Upper lobe of left lung (tissue), 6 donors: ENCODE measurements around the gene RIPK3. TPM values are rescaled to one million over a fixed set of nuclear protein-coding genes. Genes with fewer than 3 reads are reported as not detected.
A peak's percentile ranks its signal among the peaks of the same experiment; 100 is the strongest.

ENCODE experiments used
- ATAC-seq, 2 donors: fragments of 200-7000 bp; cut with Tn5 transposase; one replicate each; pipeline ENCODE4 v1.9.1; 2022; ENCODE audit warnings: mild to moderate bottlenecking in 2 of 2, moderate library complexity in 2 of 2; ENCODE audit not compliant: low FRiP score in 2 of 2
- DNase-seq, 2 donors: peaks; one replicate each; pipeline ENCODE4 v3.0.0-alpha.2; 2019 to 2020
- H3K27ac ChIP-seq, 4 donors: fragments of 200-600 bp; sonication (generic); one replicate each; pipeline ENCODE4 v1.5.1; 2016 to 2019
- H3K27me3 ChIP-seq, 4 donors: fragments of 200-600 bp; sonication (generic); one replicate each; pipeline ENCODE4 v1.5.1; 2017 to 2019
- H3K36me3 ChIP-seq, 4 donors: fragments of 200-600 bp; sonication (generic); one replicate each; pipeline ENCODE4 v1.5.1; 2016 to 2019
- H3K4me1 ChIP-seq, 4 donors: fragments of 200-600 bp; sonication (generic); one replicate each; pipeline ENCODE4 v1.5.1; 2018 to 2019
- H3K4me3 ChIP-seq, 4 donors: fragments of 200-600 bp; sonication (generic); one replicate each; pipeline ENCODE4 v1.5.1; 2017 to 2019; ENCODE audit warnings: mild to moderate bottlenecking in 2 of 4, moderate library complexity in 1 of 4
- H3K9me3 ChIP-seq, 4 donors: fragments of 200-600 bp; sonication (generic); one replicate each; pipeline ENCODE4 v1.5.1; 2018 to 2019
- EP300 ChIP-seq, 4 donors: sonication (generic); formaldehyde crosslinking; IDR thresholded peaks; one replicate each; pipeline ENCODE4 v1.5.1; 2017; ENCODE audit warnings: antibody characterized with exemption in 4 of 4, control low read depth in 2 of 4
- POLR2A ChIP-seq, 4 donors: fragments of 450-650 bp; IDR thresholded peaks; one replicate each; pipeline ENCODE4 v1.5.1; 2016 to 2017; ENCODE audit warnings: antibody characterized with exemption in 4 of 4, mild to moderate bottlenecking in 2 of 4
- POLR2AphosphoS5 ChIP-seq, 2 donors: sonication (generic); formaldehyde crosslinking; IDR thresholded peaks; one replicate each; pipeline ENCODE4 v1.5.1; 2017; ENCODE audit warnings: antibody characterized with exemption in 2 of 2
- WGBS, 2 donors: methylation state at CpG; one replicate each; pipeline ENCODE4 v1.1.5; 2017 to 2018; 5-methylcytosine and 5-hydroxymethylcytosine counted together
- total RNA-seq, 6 donors: library from RNA; depleted of rRNA in 4 of 6; stranded (reverse); fragments of >200 nt in 4 of 6; gene quantifications; one replicate each; pipeline versions ENCODE4 v1.1.0 to v1.2.1, GENCODE V29; 2016 to 2021
- TF ChIP-seq, protein P1 (sequence below), 6 experiments: fragments of 450-650 bp in 4 of 6; fragments of 200-600 bp in 2 of 6; sonication (generic) in 2 of 6; IDR thresholded peaks; one replicate each; pipeline ENCODE4 v1.5.1; 2016 to 2019; ENCODE audit warnings: antibody characterized with exemption in 6 of 6
- donor health status: DM: no; HTN: no; CAD: no; lungs with moderate emphysema.
- donor health status: DM: no; HTN: yes; CAD: no; lungs with severe emphysema.

Gene RIPK3
- total RNA-seq, 6 donors from 2014 or later, result 16.1 to 92.2 (median 29.1) TPM

DNA sequence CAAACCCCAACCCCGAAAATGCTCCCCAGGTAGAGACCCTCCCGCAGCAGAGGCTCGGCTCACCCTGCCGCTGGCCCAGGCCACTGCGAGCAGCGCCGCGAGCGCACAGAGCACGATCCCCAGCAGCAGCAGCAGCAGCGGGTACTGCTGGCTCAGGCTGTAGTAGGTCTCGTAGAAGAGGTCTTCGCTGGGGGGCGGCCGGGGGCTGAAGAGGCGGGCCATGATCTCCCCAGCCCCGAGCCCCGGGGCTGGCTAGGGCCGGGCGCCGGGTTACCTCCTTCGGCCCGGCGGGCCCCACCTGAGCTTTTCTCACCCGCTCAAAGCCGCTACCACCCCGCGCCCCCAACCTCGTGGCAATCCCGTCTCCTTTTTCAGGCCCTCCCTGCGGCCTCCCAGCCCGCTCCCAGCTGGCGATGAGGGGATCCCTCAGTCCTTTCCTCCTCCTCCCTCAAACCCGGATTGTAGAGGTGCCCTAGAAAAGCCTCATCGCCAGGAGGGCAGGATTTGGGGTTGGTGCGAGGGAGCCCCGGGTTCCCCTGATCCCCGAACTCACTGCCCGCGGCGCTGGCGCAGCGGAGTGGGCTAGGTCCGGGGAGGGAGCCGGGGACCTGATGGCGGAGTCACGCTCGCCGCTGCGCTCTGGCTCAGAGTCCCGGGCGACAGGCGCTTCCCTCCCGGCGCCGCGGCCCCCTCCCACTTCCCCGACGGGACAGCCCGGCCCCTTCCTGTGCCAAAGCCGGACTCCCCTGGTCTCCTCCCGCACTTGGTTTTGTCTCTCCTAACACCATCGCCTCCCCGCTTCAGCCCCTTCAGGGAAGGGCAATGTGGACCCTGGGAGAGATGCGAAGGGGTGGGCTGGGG lies 5.1 kb downstream of the RIPK3 start, which contains the start of gene ADCY4:
Gene ADCY4, minus strand, starts transcription at position 641 of the 861 bp plus-strand sequence. Its CDS starts 419 bp downstream, at position 222.
- peak in 1 of 2 donors; percentile 25 for ATAC-seq
- Histone ChIP-seq H3K27ac (peak within 1 kb of the TSS; percentile 64 to 89 (median 86)), H3K27me3 (peaks cover 0 to 8% (median 0%) of the 10 kb centered on the region in 4 donors), H3K4me3 (peak within 1 kb of the TSS; percentile 6 to 55 (median 52)), H3K4me1 (peaks cover 52 to 78% (median 61%) of the 10 kb centered on the region in 4 donors), H3K36me3 (peaks cover 0 to 11% (median 3%) of the 10 kb centered on the region in 4 donors), H3K9me3 (no peaks in the 10 kb centered on the region)
- 7 to 20% methylated on average over 17 to 55 of the region's 65 CpGs for WGBS, 2 donors
- peak in 3 of 4 donors; percentile 34 to 58 (median 56) for TF ChIP-seq POLR2A (IDR thresholded peaks at IDR 0.05)
- TF ChIP-seq POLR2AphosphoS5 (IDR thresholded peaks at IDR 0.05), result peak; percentile 62 to 79
- no peak for TF ChIP-seq EP300 (IDR thresholded peaks at IDR 0.05)
- TF ChIP-seq, protein P1, sequence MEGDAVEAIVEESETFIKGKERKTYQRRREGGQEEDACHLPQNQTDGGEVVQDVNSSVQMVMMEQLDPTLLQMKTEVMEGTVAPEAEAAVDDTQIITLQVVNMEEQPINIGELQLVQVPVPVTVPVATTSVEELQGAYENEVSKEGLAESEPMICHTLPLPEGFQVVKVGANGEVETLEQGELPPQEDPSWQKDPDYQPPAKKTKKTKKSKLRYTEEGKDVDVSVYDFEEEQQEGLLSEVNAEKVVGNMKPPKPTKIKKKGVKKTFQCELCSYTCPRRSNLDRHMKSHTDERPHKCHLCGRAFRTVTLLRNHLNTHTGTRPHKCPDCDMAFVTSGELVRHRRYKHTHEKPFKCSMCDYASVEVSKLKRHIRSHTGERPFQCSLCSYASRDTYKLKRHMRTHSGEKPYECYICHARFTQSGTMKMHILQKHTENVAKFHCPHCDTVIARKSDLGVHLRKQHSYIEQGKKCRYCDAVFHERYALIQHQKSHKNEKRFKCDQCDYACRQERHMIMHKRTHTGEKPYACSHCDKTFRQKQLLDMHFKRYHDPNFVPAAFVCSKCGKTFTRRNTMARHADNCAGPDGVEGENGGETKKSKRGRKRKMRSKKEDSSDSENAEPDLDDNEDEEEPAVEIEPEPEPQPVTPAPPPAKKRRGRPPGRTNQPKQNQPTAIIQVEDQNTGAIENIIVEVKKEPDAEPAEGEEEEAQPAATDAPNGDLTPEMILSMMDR (IDR thresholded peaks at IDR 0.05), result no peak
- peak in 1 of 2 donors; percentile 89 for DNase-seq

DNA sequence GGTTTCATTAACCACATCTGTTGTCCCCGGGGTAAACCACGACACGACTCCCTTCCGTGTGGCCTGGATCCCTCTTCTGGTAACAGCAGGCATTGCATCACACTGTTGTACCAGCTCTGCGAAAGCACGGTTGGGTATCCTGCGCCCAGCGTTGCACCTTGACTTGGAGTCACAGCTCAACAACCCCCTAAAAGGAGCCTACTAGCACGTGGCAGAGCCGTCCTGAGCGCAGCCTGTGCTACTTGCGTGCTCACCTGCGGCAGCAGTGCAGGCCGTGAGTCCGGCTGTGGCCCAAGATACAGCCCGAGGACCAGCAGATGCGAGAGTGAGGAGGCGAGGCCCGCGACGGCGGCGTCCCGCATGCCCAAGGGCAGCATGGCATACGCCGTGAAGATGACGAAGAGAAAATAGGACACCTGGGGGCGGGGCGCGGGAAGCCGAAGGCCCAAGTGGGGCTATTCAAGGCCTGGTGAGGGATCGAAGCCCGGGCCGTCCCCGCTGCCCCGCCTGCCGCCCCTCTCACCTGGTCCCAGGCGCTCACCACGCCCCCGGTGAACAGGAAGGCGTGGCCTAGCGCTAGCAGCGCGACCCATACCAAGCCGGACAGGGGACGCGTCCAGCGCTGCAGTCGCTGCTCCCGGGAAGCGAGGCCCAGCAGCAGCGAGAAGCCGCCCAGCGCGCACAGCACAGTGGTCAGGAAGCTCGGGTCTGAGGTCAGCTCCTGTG lies 7.4 kb downstream of the RIPK3 start:
- H3K36me3 ChIP-seq, result peaks cover 0 to 10% (median 2%) of the 10 kb centered on the region in 4 donors
- peak overlapping the region in 2 of 4 donors; percentile 53 to 89 for H3K27ac ChIP-seq
- TF ChIP-seq POLR2AphosphoS5 (IDR thresholded peaks at IDR 0.05), result peak; percentile 17 to 58
- TF ChIP-seq EP300 (IDR thresholded peaks at IDR 0.05), result no peak
- no peak for TF ChIP-seq POLR2A (IDR thresholded peaks at IDR 0.05)
- TF ChIP-seq, protein P1 (IDR thresholded peaks at IDR 0.05), result peak; percentile 70 to 85 (median 82)
- WGBS, 2 donors, result 29 to 32% methylated on average over 41 to 56 of the region's 56 CpGs
- ATAC-seq (peak; percentile 78 to 80), DNase-seq (peak; percentile 85 to 91)
- H3K4me1 ChIP-seq, result peaks cover 47 to 76% (median 65%) of the 10 kb centered on the region in 4 donors
- peaks cover 0 to 8% (median 0%) of the 10 kb centered on the region in 4 donors for H3K27me3 ChIP-seq
- H3K4me3 ChIP-seq, result peak overlapping the region in 3 of 4 donors; percentile 34 to 55 (median 50)
- no peaks in the 10 kb centered on the region for H3K9me3 ChIP-seq

DNA sequence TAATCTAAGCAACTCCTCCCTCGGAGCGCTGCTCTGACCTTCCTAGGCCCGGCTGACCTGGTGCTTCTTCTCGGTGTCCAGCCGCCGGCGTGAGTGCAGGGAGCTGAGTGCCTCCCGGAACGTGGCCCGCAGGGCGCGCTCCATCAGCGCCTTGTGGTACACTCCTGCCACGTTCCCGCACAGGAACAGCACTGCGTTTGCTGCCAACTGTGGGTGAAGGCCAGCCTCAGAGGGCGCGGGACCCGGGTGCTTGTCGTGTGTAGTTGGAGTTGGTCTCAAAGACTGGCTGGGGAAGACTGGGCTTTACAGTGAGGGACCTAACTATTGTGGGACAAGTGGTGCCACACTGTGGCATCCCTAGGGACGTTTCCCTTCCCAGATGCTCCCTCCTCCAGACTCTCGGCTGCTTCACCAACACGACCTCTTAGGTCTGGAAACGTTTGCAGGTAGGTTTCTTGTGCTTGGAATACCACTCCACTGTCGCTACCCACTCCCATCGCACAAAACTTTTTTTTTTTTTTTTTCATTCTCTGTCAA lies 8.0 kb downstream of the RIPK3 start:
- H3K27me3 ChIP-seq, result peaks cover 0 to 8% (median 0%) of the 10 kb centered on the region in 4 donors
- peak overlapping the region in 1 of 4 donors; percentile 55 for H3K4me3 ChIP-seq
- peaks cover 53 to 74% (median 68%) of the 10 kb centered on the region in 4 donors for H3K4me1 ChIP-seq
- H3K36me3 ChIP-seq, result peaks cover 0 to 4% (median 1%) of the 10 kb centered on the region in 4 donors
- no peaks in the 10 kb centered on the region for H3K9me3 ChIP-seq
- peak in 1 of 2 donors; percentile 83 for DNase-seq
- H3K27ac ChIP-seq, result peak overlapping the region in 2 of 4 donors; percentile 53 to 89
- TF ChIP-seq EP300 (IDR thresholded peaks at IDR 0.05) (no peak), POLR2AphosphoS5 (IDR thresholded peaks at IDR 0.05) (no peak)
- WGBS, 2 donors, result 61 to 68% methylated on average over 13 to 26 of the region's 26 CpGs
- ATAC-seq, result no peak

DNA sequence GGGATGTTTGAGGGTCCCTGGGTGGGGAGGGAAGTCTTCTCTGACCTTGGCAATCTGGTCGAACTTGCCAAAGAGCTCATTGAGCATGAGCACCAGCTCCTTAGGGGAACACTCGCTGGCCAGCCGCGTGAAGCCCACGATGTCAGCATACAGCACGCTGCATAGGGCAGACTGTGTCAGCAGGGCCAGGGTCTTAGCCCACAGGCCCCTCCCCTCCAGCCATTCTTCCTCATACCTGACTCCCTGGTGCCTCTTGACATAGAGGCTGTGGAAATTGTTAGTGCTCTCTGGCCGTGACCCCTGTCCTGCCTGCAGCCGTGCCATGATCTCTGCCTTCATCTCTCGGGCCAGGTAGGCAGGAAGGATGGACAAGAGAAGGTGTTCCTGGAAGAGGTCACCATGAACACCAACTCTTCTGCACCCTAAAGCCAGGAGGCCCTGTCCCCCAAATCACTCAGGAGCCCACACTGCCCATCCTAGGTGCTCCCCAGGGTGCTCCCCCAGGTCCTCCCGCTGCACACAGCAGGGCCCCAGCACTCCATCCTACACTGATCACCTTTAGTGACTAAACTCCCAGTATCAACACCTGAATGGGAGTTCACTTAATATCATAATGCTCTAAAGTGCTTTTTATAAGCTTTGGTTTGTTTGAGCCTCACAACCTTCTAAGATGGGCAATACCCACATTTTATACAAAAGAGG lies 8.7 kb downstream of the RIPK3 start:
- H3K4me3 ChIP-seq, result no peak overlapping the region
- H3K4me1 ChIP-seq, result peaks cover 52 to 67% (median 64%) of the 10 kb centered on the region in 4 donors

More for the DNA sequence above, 8.7 kb downstream of the RIPK3 start:
- ATAC-seq (no peak), DNase-seq (peak in 1 of 2 donors; percentile 38)
- H3K27ac ChIP-seq, result peak overlapping the region in 1 of 4 donors; percentile 89
- H3K27me3 ChIP-seq, result peaks cover 0 to 8% (median 0%) of the 10 kb centered on the region in 4 donors
- no peaks in the 10 kb centered on the region for H3K9me3 ChIP-seq
- TF ChIP-seq, protein P1 (IDR thresholded peaks at IDR 0.05), result no peak
- no peak for TF ChIP-seq POLR2A (IDR thresholded peaks at IDR 0.05)
- TF ChIP-seq POLR2AphosphoS5 (IDR thresholded peaks at IDR 0.05), result no peak
- TF ChIP-seq EP300 (IDR thresholded peaks at IDR 0.05), result no peak
- WGBS, 2 donors, result 89 to 97% methylated on average over 7 to 10 of the region's 10 CpGs
- peaks cover 0 to 3% (median 0%) of the 10 kb centered on the region in 4 donors for H3K36me3 ChIP-seq
